T-cell (primary cell): ENCODE measurements around the gene OR2T29. TPM values are rescaled to one million over a fixed set of nuclear protein-coding genes. Genes with fewer than 3 reads are reported as not detected.
"Not testable (repeated sequence)": the region's sequence is repeated elsewhere in the genome, so short reads cannot be mapped to it uniquely, and the experiment has no call there.

ENCODE experiments used
- ATAC-seq, 4 experiments: fragments of 200-7000 bp in 3 of 4; fragments of 150-1000 bp in 1 of 4; cut with Tn5 transposase; replicated peaks in 1 of 4; 1 replicate in 3 of 4; 2 replicates in 1 of 4; pipeline ENCODE4 v1.10.0; 2021; ENCODE audit warnings: moderate library complexity in 3 of 4, mild to moderate bottlenecking in 2 of 4, moderate number of reproducible peaks in 1 of 4
- CTCF ChIA-PET, 2 donors: fragments of 300-600 bp; sonication (Branson Sonifier 250); formaldehyde crosslinking; loops; one replicate each; lab custom pipeline; 2022; ENCODE audit warnings: antibody characterized with exemption in 2 of 2; lab: Charles Lee
- POLR2A ChIA-PET, 2 donors: fragments of 300-600 bp; sonication (Branson Sonifier 250); formaldehyde crosslinking; loops; one replicate each; lab custom pipeline; 2022; ENCODE audit warnings: antibody characterized with exemption in 2 of 2; lab: Charles Lee
- DNase-seq, 35 experiments: peaks; one replicate each; pipeline versions ENCODE4 v3.0.0 to v3.0.0-alpha.2; 2013 to 2023
- H3K27ac ChIP-seq: one replicate; pipeline ENCODE4 v1.5.1; 2013; ENCODE audit warnings: low read length
- H3K27me3 ChIP-seq, 2 experiments: replicated peaks in 1 of 2; 1 replicate in 1 of 2; 2 replicates in 1 of 2; pipeline versions ENCODE4 v1.6.1 to v1.7.0; 2013; ENCODE audit warnings: low read length in 1 of 2, mixed read lengths in 1 of 2; ENCODE audit not compliant: control insufficient read depth in 2 of 2, insufficient read depth in 2 of 2; ENCODE audit errors: extremely low read depth in 1 of 2
- H3K36me3 ChIP-seq, 2 donors: 1 replicate in 1 of 2; 2 replicates in 1 of 2; pipeline versions ENCODE4 v1.6.1 to v1.7.0; 2013; ENCODE audit warnings: low read length in 1 of 2; ENCODE audit not compliant: control insufficient read depth in 2 of 2, insufficient read depth in 1 of 2; ENCODE audit errors: extremely low read depth in 1 of 2
- H3K4me1 ChIP-seq, 2 experiments: 1 replicate in 1 of 2; 2 replicates in 1 of 2; pipeline versions ENCODE4 v1.6.1 to v1.7.0; 2013; ENCODE audit warnings: low read length in 2 of 2, mixed read lengths in 1 of 2; ENCODE audit not compliant: insufficient read depth in 2 of 2, control insufficient read depth in 1 of 2; ENCODE audit errors: extremely low read depth in 1 of 2
- H3K4me3 ChIP-seq, 2 donors: 1 replicate in 1 of 2; 2 replicates in 1 of 2; pipeline versions ENCODE4 v1.5.1 to v1.7.0; 2013; ENCODE audit warnings: mild to moderate bottlenecking in 2 of 2, low read length in 1 of 2, moderate library complexity in 1 of 2; ENCODE audit not compliant: control insufficient read depth in 1 of 2; ENCODE audit errors: extremely low read depth in 1 of 2
- H3K9me3 ChIP-seq: 2 replicates; pipeline ENCODE4 v1.7.0; 2013
- H3K27ac Mint-ChIP-seq, 2 donors: one replicate each; pipeline ENCODE4 v1.8.0; 2020 to 2021; ENCODE audit warnings: mild to moderate bottlenecking in 2 of 2, mixed read lengths in 2 of 2
- H3K27me3 Mint-ChIP-seq, 2 donors: one replicate each; pipeline ENCODE4 v1.8.0; 2021 to 2022; ENCODE audit warnings: mixed read lengths in 2 of 2
- H3K36me3 Mint-ChIP-seq: one replicate; pipeline ENCODE4 v1.8.0; 2021; ENCODE audit warnings: mixed read lengths
- H3K4me1 Mint-ChIP-seq, 3 donors: one replicate each; pipeline ENCODE4 v1.8.0; 2020 to 2022; ENCODE audit warnings: mixed read lengths in 3 of 3, mild to moderate bottlenecking in 1 of 3
- H3K4me3 Mint-ChIP-seq, 3 donors: one replicate each; pipeline ENCODE4 v1.8.0; 2020 to 2022; ENCODE audit warnings: mild to moderate bottlenecking in 3 of 3, mixed read lengths in 3 of 3, moderate library complexity in 3 of 3
- H3K9me3 Mint-ChIP-seq, 3 donors: one replicate each; pipeline ENCODE4 v1.8.0; 2020 to 2022; ENCODE audit warnings: mixed read lengths in 3 of 3
- WGBS: methylation state at CpG from one replicate; pipeline ENCODE4 v1.1.5; 2013; ENCODE audit warnings: missing lambda C conversion rate; ENCODE audit not compliant: insufficient coverage; 5-methylcytosine and 5-hydroxymethylcytosine counted together
- total RNA-seq, 35 experiments: library from RNA in 6 of 35; stranded (reverse) in 6 of 35; fragments of 120-200 nt in 1 of 35; gene quantifications; one replicate each; pipeline versions ENCODE4 v1.2.1 to v1.2.4 and lab custom pipeline; 2013 to 2026

Gene OR2T29
- total RNA-seq, 5 donors from 2014 or later (not counting 1 experiment from before 2014, with no cell fraction given) = not detected

DNA sequence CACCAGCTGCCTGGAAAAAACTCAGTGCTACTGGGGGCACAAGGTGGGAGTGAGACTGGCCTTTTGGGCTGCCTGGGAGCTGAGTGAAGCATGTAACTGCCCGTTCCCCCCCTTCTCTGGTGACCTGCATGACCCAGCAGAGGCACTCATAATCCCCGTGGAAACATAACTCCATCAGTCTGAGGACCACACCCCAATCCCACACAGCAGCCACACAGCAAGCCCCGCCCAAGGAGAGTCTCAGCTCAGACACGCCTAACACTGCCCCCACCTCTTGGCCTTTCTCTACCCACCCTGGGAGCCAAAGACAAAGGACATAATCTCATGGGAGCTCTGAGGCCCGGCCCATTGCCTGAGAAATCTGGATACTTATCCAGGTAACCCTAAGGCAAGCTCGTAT, 11.5 kb downstream of the OR2T29 start:
- H3K4me1 ChIP-seq, H3K9me3 ChIP-seq, H3K27me3 ChIP-seq, H3K36me3 Mint-ChIP-seq, H3K27me3 Mint-ChIP-seq, POLR2A ChIA-PET, H3K4me1 Mint-ChIP-seq, DNase-seq, H3K27ac ChIP-seq, H3K36me3 ChIP-seq, CTCF ChIA-PET, ATAC-seq, H3K9me3 Mint-ChIP-seq, H3K4me3 Mint-ChIP-seq, H3K27ac Mint-ChIP-seq, H3K4me3 ChIP-seq: not testable (repeated sequence)
- WGBS = no CpG with 5 or more reads among the region's 6 CpGs

DNA sequence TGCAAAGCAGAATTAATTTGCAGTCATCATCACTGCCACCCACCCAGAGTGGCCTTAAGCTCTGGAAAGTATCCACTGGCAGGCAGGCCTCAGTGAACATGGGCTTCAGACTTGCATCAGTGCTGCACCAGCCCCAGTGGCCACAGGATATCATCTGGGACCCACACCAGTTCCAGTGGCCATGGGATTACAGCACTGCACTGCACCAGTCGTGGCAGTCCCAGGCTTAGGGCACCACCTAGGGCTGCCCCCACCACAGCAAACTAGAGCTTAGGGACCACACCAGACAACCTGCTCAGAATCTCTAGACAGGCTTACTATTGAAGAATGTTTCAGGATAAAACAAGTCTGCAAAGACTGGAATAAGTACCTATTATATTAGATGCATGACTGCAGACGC, 15.2 kb downstream of the OR2T29 start:
- H3K36me3 ChIP-seq, DNase-seq, H3K4me3 ChIP-seq, H3K9me3 ChIP-seq, POLR2A ChIA-PET, H3K27me3 ChIP-seq, H3K27ac ChIP-seq, H3K36me3 Mint-ChIP-seq, H3K27ac Mint-ChIP-seq, H3K4me1 ChIP-seq, CTCF ChIA-PET, H3K4me1 Mint-ChIP-seq, H3K27me3 Mint-ChIP-seq, ATAC-seq, H3K4me3 Mint-ChIP-seq, H3K9me3 Mint-ChIP-seq: not testable (repeated sequence)
- WGBS = no CpG with 5 or more reads among the region's 2 CpGs

GRCh38 chr1:248537449-248537848, 25.1 kb downstream of the OR2T29 start:
- POLR2A ChIA-PET, H3K4me1 ChIP-seq, H3K4me3 Mint-ChIP-seq, H3K9me3 ChIP-seq, H3K4me1 Mint-ChIP-seq, DNase-seq, H3K27me3 Mint-ChIP-seq, H3K9me3 Mint-ChIP-seq, H3K27ac ChIP-seq, CTCF ChIA-PET, H3K27me3 ChIP-seq, H3K36me3 ChIP-seq, H3K36me3 Mint-ChIP-seq, ATAC-seq, H3K27ac Mint-ChIP-seq, H3K4me3 ChIP-seq: not testable (repeated sequence)

DNA sequence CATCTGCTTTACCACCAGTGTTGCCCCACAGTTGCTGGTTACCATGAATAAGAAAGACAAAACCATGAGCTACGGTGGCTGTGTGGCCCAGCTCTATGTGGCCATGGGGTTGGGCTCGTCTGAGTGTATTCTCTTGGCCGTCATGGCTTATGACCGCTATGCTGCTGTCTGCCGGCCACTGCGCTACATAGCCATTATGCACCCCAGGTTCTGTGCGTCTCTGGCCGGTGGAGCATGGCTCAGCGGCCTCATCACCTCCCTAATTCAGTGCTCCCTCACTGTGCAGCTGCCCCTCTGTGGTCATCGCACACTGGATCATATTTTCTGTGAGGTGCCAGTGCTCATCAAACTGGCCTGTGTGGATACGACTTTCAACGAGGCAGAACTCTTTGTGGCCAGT, 40.7 kb downstream of the OR2T29 start:
- Histone ChIP-seq H3K4me3 (no peak overlapping the region), H3K9me3 (no peaks in the 10 kb centered on the region), H3K27ac (no peak overlapping the region), H3K36me3 (no peaks in the 10 kb centered on the region), H3K27me3 (peaks cover 0 to 6% of the 10 kb centered on the region in 2 experiments), H3K4me1 (no peaks in the 10 kb centered on the region)
- Mint-ChIP-seq H3K36me3 (peaks cover 3% of the 10 kb centered on the region), H3K27me3 (peaks cover 0 to 3% of the 10 kb centered on the region in 2 donors), H3K27ac (no peak overlapping the region), H3K4me3 (no peak overlapping the region), H3K9me3 (peaks cover 0 to 1% (median 0%) of the 10 kb centered on the region in 3 donors), H3K4me1 (no peaks in the 10 kb centered on the region)
- CTCF ChIA-PET = no interaction called here
- no peak for DNase-seq
- ATAC-seq = no peak
- 89% methylated on average over 12 of the region's 12 CpGs for WGBS
- POLR2A ChIA-PET = no interaction called here

- H3K4me1 Mint-ChIP-seq, H3K36me3 Mint-ChIP-seq, ATAC-seq, H3K4me3 Mint-ChIP-seq, H3K9me3 Mint-ChIP-seq, H3K27me3 ChIP-seq, CTCF ChIA-PET, POLR2A ChIA-PET, H3K4me3 ChIP-seq, H3K27me3 Mint-ChIP-seq, H3K27ac Mint-ChIP-seq, H3K36me3 ChIP-seq, DNase-seq, H3K27ac ChIP-seq, H3K4me1 ChIP-seq, H3K9me3 ChIP-seq: not testable (repeated sequence)
These were observed 52.4 kb downstream of the OR2T29 start for GRCh38 chr1:248510217-248510616.

GRCh38 chr1:248507773-248508172, 54.8 kb downstream of the OR2T29 start, which contains the start of gene OR2G6:
OR2G6 (plus strand) TSS chr1:248508073; CDS start chr1:248521647, 13,574 bp downstream.
- H3K4me3 Mint-ChIP-seq, POLR2A ChIA-PET, H3K4me1 Mint-ChIP-seq, ATAC-seq, H3K27ac ChIP-seq, H3K4me1 ChIP-seq, H3K36me3 ChIP-seq, H3K27ac Mint-ChIP-seq, H3K36me3 Mint-ChIP-seq, CTCF ChIA-PET, H3K27me3 ChIP-seq, H3K27me3 Mint-ChIP-seq, H3K9me3 Mint-ChIP-seq, H3K9me3 ChIP-seq, DNase-seq, H3K4me3 ChIP-seq: not testable (repeated sequence)
- no CpG with 5 or more reads among the region's 2 CpGs for WGBS
